GM19452 (cell line): ENCODE data around the gene CTNND2.
"Not testable (repeated sequence)": the region's sequence is repeated elsewhere in the genome, so short reads cannot be mapped to it uniquely, and the experiment has no call there.

Source experiments
- ATAC-seq: cut with Tn5 transposase; IDR thresholded peaks from one replicate; pipeline ENCODE4 v1.9.1; 2021; ENCODE audit not compliant: unreplicated experiment

The CTNND2 gene

DNA sequence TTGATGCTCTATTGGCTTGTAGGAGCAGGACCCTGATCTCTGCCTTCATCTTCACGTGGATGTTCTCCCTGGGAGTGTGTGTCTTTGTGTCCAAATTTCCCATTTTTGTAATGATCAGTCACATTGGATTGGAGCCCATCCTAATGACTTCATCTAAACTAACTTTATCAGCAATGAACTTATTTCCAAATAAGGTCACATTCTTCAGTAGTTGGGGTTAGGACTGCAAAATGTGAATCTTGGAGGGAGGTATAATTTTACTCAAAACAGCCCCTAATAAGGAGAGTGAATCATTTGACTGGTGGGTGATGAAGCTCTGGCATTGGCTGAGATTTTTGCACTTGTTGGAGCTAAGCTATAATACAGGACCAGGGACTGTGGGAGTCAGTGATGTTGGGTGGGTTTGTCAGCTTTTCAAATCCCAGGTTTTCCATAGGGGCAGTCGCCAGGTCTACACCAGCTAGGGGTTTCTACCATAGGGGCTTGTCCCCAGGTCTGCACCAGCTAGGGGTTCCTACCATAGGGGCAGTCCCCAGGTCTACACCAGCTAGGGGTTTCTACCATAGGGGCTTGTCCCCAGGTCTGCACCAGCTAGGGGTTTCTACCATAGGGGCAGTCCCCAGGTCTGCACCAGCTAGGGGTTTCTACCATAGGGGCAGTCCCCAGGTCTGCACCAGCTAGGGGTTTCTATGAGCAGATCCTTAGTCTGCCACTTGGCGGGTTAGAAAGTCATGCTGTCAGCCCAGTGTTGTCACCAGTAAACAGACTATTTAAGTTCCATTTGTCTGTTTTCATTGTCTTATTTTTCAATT is 760.6 kb downstream of the CTNND2 start:
- ATAC-seq = no peak

DNA sequence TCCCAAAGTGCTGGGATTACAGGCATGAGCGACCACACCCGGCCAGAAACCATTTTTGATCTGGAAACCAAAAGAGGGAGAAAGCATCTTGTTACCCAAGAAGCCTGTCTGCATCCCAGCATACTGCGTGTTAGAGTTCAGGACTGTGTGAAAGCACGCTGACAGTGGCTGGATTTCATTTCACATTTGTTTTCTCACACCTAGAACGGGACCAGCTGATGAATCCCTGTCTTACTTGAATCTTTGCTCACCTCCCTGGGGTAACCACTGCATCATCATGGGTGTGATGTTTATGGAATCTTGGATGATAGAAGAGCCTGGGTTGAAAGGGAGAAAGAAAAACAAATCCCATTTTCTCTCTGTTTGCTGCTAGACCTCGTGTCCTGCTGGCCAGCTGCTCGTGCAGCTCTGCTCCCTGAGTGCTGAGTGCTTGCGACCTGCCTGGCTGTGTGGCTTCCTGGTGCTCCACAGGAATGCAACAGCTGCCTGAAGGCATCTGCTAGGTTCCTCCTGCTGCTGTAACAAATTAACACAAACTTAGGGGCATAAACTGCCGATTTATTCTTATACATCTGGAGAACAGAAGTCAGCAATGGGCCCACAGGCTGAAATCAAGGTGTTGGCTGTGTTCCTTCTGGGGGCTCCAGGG is 764.9 kb downstream of the CTNND2 start:
- no peak for ATAC-seq

- ATAC-seq = no peak
Measured at GRCh38 chr5:11130131-11130530, 774.1 kb downstream of the CTNND2 start.

- no peak for ATAC-seq
Measured at GRCh38 chr5:11128021-11128420, 776.2 kb downstream of the CTNND2 start.

DNA sequence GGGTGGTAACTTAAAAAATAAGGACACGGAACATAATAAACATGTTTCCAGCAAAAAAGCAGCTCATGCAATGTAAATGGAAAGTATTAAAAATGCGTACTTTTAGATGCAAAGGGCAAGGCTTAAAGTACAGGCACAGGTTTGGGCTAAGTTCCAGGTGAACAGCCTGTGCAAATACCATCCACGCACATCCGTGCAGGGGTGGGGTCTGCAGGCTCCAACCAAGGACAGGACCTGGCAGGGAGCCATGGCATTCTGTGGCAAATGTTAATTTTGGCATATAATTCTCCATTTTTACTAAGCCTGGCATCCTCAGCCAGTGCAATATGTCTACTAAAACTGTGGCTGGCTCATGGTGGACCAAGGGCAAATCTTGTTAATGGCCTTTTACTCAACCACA is 777.4 kb downstream of the CTNND2 start:
- no peak for ATAC-seq

- no peak for ATAC-seq
Measured at GRCh38 chr5:11121885-11122284, 782.4 kb downstream of the CTNND2 start.

DNA sequence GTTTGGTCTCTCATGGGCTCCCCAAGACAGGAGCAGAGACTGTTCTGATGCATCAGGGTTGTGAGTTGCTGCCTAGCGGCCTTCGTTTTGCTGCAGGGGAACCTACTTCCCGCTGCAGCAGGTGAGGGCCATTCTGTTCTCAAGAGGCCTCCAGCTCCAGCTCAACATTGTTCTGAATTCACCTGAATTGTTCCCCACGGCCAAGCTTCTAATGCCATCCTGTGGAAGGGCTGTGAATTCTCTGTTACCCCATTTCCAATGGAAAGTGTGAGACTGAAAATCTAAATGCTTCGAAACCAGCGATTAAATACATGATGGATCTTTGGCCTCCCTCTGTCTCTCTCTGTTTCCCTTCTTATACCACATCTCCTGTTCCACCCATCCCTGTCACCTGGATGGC is 794.1 kb downstream of the CTNND2 start:
- no peak for ATAC-seq

- ATAC-seq = no peak
Measured at GRCh38 chr5:11105696-11106095, 798.5 kb downstream of the CTNND2 start.

DNA sequence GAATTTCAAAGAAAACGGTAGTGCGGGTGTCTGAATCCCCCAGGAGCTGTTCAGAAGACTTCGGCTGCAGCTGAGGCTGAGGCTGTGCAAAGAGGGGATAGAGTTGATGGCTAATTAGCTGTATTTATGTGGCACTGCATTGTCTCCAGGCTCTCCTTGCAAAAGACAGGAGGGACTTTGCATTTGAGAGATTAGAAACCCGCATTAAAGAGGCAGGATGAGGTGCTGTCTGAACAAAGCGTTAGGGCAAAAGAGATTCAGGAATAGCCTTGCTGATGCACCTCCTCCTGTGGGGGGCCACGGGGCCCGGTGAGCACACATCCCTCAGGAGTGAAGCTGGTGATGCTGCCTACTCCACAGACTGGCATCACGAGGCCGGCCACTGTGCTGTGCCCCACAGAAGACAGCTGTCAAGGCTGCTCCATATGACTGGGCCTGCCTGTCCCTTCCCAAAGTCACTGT is 799.6 kb downstream of the CTNND2 start:
- ATAC-seq = no peak

GRCh38 chr5:11104210-11104609 is 800.0 kb downstream of the CTNND2 start:
- ATAC-seq = no peak

DNA sequence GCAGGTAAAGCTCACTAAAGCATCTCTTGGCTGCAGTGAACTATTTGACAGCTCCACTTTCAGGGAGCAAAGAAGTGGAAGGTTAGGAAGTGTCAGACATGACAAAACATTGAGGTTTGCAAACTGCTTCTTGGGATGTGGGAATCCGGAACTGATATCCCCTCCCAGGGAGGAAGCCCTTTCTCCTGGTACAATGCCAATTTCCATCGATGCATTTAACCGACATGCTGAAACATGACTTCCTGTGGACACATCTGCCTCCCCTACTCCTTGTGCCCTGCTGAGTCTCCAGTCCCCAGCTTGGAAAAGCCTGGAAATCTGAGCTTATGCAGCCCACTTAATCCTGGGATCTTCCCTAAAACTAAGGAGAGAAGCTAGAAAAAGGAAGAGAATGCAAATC is 820.1 kb downstream of the CTNND2 start:
- no peak for ATAC-seq

GRCh38 chr5:11082404-11082945 is 821.8 kb downstream of the CTNND2 start:
- no peak for ATAC-seq

DNA sequence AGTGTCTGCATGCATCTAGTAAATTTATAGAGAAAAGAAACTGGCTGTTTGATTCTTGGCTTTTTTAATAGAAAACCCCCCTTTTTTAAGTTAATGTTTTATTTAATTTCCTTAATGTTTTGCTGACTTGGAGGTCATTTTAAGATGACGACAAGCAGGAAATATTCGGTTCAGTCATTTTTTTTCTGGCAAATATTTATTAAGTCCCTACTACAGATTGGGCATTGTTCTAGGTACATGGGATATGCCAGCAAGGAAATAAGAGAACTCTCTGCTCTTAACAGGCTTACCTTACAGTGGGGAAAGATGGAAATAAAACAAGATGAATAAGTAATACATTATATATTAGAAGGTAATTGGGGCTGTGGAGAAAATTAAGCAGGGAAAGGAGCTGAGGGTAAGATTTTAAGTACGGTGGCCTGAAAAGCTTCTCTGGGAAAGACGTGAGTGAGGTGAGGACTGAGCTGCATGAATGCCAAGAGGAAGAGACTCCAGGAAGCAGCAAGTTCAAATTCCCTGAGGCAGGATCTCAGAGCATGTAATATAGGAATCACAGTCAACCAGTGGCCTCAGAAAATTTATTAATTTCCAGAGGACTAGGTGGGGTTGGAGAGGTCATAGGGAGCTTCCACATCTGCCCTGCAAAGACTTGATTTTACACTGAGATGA is 827.2 kb downstream of the CTNND2 start:
- ATAC-seq = no peak

DNA sequence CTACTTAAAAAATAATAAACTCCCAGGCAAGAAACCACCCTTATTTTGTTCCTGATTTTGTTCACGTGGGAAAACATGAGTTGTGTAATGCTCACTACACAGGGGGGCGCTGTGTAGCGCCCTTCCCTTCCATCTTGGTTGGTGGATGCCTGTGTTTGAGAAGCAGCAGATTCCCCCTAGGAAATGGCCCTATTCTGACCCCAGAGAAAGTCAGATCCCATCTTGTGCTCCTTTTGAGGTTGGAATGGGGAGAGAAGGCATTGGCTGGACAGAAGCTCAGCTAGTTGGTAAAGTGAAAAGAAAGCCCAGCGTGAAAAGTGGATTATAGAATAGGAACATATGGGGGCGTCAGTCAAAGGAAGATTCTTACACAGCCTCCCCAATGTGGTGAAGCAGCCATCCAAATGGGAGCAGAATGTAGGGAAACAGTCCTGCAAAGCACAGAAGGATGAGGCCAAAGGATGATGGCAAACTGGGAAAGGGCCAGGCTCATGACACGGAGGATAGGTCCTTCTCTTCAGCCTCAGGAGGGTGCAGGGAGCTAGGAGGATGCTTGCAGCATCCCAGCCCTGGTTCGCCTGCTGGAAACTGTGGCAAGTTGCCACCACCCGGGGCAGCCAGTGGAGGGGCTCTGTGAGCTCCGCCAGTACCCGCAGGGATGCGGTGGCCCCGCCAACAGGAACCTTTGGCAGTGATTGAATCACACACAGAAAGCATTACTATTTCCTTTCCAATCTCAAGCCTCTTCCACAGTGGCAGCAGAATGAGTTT is 829.0 kb downstream of the CTNND2 start:
- ATAC-seq = no peak

DNA sequence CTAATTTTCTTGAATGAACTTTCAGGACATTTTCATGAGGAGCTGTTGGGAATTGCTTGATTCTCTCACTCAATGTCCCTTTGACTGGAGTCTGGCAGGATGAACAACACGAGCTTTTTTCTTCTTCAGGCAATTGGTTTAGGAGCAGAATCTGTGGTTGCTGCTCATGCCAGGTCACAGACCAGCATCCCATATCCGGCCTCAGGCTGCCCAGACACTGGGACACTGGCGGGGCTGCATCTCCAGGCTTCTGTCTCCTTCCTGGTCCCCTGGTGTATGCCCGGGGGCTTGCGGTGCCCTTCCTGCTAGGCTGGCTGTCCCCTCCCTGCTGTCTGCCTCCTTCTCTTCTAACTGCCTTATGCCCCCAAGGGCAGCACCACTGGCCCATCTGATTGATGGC is 831.7 kb downstream of the CTNND2 start:
- ATAC-seq = no peak

- no peak for ATAC-seq
Measured at GRCh38 chr5:11072076-11072475, 832.2 kb downstream of the CTNND2 start.

DNA sequence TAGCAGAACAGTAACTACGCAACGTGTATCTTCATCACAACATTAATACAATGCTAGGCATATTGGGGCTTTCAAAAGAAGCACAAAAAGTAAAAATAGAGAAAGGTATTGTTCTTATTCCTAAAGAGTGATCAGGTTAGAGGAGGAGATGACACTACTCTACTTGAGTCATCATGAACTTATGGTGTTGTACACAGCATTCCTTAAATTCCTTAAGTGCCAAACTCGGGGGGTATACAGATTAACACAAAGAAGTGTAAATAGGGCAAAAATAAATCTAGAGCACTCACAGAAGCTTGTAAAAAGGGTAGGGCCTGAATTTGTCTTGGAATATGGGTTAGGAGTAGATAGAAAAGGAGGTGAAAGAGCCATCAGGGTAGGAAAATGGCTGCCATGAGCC is 835.2 kb downstream of the CTNND2 start:
- no peak for ATAC-seq

- not testable (repeated sequence) for ATAC-seq
Measured at GRCh38 chr5:11065723-11066122, 838.5 kb downstream of the CTNND2 start.

DNA sequence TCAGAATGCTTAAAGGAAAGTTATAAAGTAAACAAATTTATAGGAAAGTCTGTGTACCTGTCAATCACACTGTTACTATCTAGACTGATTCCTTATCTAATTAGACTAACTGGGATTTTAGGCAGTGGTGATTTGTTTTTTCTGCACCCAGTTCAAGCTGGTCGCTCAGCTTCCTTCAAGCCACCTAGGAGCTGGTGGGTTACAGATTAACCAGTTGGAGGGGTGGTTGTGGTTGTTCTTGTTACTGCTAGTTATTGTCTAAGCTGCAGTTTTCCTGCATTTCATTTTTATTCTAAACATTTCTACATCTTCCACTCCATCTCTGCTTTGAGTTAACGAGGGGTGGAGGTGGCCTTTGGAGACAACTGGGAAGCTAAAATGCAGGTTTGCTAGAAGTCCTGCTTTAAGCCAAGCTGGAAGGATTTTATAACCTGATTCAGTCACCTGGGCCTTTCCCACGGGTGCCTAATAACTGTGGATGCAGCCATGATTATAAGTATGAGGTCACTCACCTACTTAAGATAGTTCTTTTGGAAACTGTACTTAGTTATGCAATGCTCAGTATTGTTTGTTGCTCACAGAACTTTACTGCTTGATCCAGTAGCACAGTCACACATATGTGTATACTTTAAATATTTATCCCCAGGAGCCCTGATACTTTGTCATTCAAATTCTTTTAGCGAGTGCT is 839.3 kb downstream of the CTNND2 start:
- no peak for ATAC-seq

DNA sequence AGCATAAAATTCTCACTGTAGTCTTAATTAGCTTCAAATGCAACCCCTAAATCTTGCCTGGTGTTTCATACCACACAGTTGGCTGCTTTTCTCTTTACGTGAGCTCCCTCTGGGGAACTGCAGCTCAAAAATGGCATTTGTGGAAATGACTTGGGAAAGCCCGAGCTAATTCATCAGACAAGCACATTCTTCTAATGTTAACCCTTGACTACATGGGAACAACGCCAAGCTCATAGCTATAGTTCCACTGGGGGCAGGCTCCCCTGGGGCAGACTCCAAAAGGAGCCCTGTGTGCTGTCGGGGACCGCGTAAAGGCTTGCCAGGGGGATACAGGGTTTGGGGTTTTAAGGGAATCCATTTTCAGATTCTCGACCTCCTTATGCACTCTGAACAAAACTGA is 841.8 kb downstream of the CTNND2 start:
- ATAC-seq = no peak
